LoVo (cell line): ENCODE results near the gene PCBP3.
"Not testable (repeated sequence)": the region's sequence is repeated elsewhere in the genome, so short reads cannot be mapped to it uniquely, and the experiment has no call there.

Source experiments
- DNase-seq: peaks from one replicate; pipeline ENCODE4 v3.0.0-alpha.2; 2016; ENCODE audit warnings: low spot score

The PCBP3 gene

DNA sequence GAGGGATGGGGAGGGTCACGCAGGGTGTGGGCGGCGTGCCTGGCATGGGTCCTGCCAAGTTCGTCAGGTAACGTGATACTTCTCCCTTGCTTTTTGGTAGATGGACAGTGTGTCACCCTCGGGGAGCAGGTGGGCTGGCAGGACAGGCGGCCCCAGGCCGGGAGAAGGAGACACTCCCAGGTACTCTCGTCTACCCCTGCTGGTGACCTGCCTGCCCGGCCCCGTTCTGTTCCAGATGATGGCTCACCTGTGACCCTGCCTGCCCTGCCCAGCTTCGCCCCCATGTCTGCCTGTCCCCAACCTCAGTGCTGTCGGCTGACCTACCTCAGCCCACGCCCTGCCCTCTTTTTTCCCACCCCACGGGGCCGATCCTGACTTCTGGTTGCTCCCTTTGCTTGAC, 144.7 kb downstream of the PCBP3 start:
- no peak for DNase-seq

DNA sequence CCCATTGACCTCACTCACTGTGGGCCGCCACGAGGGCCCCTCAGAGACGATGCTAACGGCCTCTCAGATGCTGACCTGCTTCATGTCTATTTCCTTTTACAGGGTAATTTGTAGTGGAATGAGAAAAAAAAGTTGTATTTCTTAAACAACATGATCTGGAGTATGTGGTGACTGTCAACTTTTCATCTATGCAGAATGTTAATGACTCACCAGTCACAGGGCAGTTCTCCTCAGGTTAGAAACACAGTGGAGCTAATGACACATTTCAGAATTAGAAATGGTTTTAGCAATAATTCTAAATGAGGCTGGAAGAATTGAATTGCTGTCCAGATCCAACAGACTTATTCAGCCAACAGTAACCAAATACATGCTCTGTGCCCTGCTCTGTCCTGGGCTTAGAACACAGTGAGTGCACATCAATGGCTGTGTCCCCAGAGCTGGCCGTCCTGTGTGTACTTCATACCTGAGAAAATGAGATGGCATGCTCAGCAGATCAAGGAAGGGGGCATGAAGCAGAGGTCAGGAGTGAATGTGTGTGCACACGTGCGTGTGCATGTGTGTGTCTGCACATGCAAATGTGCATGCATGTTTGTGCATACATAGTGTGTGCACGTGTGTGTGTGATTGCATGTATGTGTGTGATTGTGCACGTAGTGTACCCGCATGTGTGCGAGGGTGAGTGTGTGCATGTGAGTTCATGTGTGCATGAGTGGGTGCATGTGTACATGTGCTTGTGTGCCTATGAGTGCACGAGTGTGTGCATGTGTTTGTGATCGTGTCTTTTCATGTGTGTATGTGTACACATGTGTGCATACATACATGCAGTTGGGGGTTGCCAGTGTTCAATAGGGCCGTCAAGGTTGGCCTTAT, 145.3 kb downstream of the PCBP3 start:
- no peak for DNase-seq

DNA sequence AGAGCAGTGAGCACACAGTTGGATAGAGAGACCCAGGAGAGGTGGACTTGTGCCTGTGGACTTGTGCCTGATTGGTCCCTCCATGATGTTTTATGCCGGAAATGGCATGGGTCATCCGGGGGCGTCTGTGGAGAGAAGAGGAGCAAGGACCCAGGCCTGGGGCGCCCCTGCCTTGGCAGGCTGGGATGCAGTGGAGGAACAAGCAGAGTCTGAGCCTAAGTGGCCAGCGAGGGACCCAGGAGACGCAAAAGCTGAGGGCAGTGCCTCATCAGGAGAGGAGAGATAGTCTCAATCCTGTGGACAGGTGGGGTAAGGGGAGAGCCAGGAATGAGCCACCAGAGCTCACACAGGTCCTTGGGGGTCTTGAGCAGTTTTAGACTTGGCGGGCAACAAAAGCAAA, 146.9 kb downstream of the PCBP3 start:
- no peak for DNase-seq

DNA sequence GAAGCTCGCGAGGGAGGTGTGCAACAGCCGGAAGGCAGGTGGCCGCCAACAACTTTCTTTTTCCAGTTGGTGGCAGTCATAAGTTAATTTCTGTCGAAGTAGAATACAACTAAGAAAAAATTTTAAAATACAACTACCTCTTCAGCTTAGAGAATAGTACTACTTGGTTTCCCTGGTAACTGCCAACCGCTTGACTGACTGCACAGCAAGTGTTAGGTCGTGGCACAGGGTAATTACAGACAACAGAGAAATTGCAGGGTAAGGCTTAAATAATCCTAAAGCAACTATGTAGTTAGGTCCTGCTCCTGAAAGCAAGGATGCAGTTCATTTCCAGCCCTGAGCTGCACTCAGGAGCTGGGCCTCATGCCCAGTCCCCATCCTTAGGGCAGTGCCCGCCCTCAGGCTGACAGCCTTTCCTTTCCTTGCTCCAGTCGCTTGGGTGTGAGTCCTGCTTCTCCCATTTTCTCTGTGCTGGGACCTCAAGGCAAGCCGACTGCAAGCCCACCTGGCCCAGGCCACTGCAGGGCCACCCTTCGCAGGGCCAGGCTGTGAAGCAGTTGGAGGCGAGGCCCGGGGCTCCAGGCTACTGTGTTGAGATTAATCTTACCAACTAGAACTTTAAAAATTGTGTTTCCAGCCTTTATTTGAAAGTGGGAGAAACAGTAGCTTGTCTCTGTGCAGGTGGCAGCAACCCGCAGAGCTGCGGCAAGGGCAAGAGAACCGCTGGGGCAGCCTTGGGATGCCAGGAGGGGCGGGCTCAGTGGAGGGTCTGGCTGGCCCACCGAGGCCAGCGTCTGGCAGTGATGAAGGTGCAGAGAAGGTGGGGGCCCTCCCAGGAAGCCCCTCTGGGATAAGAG, 148.3 kb downstream of the PCBP3 start:
- DNase-seq = no peak

DNA sequence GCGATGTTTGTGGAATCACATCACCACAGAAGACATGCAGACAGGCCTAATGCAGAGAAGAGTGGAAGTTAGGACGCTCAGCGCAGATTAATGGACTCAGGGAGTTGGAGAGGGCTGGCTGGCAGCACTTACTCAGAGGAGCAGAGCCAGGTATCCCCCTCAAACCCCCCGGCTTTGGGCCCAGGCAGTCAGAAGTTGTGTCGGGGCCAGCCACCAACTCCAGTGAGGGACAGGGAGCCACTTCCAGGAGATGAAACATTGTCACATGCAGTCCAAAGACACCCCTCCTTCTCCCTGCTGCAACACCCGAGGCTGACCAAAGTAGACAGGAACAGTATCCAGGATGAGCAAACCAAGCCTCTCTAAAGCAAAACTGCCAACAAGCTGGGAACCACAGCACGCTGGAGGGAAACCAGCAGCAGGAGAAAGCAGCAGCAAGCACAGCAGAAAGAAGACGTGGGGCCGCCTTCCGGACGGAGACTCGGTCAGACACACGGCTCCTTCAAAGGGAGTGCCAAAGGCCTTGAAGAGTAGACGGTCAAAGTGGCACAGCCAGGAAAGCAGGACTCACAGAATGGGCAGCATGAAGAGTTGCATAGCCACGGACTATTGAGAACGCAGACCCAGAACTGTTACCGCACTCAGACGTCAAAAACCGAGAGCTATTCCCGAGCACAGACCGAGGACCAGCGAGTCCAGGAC, 149.3 kb downstream of the PCBP3 start:
- no peak for DNase-seq

DNA sequence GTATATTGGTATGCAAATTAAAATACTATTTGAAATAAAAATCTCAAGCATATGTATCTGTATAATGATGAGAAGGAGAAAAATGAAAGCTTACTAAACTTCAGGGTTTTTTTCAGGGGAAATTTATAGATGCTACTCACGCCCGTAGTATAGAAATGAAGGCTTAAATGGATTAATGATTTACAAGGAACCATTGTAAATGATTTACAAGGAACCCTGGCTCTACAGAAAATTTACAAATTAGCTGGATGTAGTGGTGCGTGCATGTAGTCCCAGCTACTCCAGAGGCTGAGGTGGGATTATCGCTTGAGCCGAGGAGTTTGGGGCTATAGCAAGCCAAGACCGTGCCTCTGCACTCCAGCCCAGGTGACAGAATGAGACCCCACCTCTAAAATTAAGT, 150.5 kb downstream of the PCBP3 start:
- peak; percentile 17 for DNase-seq

DNA sequence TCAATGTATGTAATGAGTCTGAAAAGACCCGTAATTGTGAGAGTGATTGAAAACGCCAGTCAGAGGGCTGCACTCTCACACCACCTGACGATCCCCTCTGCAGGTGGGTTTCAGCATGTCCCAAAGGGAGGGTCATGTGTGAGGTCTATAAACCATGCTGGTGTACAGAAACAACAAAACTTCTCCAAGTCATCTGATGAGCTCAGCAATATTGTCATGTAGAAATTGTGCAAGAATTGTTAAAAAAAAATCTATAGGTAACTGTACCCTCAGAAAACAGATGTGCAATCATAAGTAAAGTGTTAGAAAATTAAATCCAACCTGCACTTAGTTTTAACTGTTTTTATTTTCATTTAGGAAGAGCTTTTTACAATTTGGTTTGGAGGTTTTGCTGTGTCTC, 152.5 kb downstream of the PCBP3 start:
- no peak for DNase-seq

DNA sequence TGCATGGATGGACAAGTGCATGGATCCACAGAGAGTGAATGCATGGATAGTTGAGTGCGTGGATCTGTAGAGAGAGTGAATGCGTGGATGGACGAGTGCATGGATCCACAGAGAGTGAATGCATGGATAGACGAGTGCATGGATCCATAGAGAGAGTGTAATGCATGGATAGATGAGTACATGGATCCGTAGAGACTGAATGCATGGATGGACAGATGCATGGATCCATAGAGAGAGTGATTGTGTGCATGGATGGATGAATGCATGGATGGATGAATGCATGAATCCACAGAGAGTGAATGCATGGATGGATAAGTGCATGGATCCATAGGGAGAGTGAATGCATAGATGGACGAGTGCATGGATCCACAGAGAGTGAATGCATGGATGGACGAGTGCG, 153.8 kb downstream of the PCBP3 start:
- DNase-seq = no peak

DNA sequence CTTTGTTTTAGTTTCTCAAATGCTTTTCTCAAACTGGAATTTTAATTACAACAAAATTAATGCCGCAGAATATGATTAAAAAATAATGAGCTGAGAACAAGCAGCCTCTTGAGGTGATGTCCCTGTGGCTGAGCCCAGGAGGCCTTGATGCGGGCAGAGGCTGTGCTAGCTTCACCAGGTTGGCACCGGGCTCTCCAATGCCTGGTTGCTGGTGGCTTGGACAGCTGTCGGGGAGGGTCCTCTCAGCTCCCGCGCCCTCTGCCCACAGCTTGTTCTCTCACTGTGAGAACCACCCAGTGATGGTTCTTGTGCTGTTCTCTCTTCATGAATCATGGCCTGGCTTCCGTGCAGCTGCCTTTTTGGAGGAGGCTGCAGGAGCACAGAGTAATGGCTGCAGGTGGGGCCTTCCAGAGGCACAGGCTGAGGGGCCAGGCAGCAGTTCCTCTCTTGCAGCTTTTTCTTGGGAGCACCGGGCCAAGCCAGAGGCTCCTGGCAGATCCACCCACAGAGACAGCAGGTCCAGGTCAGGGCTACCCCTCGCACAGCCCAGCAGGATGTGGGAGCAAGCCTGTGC, 156.3 kb downstream of the PCBP3 start:
- DNase-seq = no peak

DNA sequence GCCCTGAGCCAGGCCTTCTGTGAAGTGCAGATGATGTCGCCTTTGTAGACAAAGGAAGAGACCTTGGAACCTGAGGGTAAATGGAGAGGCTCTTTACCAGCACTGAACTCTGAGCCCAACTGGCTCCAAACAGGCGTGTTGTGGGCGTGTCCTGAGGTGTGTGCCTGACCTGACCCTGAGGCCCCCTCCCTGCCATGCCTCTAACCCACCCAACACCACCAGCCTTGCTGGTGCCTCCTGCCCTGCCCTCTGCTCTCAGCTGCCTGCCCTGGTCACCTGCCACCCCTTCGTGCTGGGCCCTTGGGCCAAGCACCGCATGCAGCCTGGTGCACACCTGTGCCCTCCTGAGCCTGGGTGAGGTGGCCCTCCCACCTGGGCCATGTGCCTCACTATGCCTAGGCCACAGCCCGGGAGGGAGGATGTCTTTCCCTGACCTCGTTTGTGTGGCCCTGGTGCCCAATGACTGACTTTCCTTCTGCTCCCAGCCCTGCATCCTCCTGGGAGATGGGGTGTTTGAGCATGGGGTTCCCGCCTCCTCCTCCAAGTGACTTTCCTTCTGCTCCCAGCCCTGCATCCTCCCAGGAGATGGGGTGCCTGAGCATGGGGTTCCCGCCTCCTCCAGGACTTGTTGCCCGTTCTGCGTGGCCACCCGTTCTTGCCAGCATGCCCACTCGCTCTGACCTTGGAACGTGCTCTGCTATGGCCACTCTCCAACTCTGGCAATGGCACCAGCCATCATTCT, 157.0 kb downstream of the PCBP3 start:
- no peak for DNase-seq

DNA sequence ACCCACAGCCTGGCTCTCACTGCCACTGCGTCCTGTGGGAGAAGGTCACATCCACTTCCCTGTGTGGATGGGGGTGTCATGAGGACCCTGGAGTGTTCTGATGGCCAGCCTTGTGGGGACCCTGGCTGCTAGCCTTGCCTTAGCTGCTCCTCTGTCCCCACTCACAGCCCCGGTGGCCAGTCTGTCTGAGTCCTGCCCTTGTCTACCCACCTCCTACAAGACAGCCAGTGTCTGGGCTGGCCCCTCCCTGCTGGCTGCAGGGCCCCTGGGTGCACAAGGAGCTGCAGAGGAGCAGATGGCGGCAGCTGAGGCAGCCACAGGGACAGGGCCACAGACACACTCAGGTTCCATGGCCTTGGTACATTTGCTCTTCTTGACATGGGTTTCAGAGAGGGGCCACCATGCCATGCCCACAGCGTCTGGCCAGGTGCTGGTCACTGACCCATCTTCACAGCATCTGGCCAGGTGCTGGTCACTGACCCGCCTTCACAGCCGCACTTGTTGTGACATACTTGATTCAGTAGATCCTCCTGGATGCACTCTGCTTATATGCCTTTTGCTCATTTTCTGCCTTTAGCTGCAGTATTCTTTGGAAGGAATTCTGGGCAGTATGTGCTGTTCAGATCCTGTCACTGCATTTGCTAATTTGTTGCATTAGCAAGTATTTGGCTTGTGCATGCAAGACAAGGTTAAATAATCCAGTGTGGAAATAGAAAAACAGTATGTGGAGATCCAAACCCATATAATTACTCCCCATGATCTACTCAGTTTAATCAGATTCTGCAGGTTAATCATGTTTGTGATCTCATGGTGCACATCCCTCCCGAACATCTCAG, 157.8 kb downstream of the PCBP3 start:
- no peak for DNase-seq

DNA sequence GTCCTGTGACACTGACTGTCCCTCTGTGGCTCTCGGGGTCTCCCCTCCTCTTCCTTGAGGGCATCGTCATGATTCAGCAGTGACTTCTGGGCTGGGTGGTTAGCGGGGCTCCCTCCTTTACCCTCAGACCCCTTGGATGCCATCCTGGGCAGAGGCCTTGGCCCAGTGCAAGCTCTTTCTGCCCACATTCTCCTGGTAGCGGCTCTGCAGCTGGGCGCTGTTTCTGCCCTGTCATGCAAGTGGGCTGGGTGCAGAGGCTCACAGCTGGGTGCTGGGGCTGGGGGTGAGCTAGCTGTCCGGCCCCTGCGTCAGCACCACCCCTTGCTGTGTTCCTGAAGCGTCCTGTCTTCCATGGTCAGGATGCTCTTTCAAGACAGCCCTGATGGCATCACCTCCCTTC, 158.5 kb downstream of the PCBP3 start:
- no peak for DNase-seq

DNA sequence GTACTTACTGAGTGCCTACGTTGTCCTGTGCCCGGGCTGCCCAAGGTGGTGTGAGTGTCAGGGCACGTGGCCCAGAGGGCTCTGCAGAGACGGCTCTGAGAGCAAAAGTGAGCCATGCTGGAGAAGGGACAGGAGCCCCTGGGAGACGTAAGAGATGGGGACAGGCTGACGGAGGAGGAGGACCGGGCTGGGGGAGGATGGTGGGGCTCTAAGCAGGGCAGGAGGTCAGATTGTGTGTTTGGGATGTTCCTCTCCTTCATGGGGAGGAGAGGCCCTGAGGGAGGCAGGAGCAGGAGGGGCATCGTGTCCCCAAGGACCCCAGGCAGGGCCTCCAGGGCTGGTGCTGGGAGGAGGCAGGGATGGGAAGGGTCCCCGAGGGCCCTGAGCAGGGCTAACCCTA, 158.9 kb downstream of the PCBP3 start:
- DNase-seq = no peak

DNA sequence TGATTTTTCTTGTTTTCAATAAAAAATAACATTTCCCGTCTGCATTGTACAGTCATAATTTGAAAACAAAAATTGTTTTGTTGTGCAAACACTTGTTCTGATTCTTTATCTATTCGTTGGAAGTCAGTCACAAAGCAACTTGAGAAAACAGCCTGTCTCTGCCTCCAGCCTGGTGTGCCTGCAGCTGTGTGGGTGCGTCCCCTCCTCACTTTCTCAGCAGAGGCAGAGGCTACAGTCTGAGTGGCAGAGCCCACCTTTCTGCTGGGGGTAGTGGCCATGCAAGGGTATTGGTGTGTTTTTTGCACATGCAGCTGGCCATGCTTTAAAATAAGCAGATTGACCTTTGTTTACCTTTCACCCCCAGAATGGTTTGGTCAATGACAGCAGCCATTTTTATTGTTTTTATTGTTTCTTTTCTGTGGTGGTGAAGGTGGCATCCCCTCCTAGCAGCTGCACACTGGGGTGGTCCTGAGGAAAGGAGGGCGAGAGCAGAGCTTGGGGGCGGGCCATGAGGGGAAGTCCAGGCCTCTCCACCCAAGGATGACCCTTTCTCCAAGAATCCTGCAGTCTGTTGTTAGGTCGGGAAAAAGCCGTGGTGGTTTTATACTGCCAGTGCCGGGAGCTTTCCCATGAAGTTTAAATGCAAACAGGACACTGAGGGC, 159.6 kb downstream of the PCBP3 start:
- DNase-seq = no peak

DNA sequence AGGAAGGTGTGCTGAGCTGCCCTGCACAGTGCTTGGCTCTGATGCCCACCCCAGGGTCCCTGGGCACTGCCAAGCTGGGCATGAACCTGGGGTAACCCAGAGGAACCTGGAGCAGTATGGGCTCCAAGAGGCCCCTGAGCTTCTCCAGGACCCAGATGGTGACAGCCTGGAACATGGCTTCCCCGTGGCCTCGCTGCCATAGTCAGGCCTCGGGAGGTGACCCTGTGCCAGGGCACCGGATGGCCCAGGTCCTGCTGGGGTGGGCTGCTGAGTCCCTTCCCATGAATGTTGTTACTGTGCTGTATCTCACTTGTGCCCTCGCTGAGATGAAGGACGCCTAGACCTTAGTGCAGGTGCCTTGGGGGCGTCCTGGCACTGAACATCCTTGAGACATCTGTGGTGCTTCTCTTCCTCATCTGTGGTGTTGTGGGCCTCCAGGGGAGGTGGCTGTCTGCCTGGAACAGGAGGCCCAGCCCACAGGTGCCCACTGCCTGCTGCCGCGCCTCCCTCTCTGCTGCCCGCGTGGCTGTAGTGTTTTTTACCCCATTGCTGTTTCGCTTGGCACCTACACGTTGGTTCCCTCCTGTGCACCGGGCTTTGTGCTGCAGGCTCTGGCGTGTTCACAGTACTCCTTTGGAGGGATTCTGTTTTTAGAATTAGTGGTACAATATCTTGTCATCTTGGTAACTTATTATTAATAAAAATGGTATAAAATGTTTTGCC, 160.3 kb downstream of the PCBP3 start:
- DNase-seq = no peak

DNA sequence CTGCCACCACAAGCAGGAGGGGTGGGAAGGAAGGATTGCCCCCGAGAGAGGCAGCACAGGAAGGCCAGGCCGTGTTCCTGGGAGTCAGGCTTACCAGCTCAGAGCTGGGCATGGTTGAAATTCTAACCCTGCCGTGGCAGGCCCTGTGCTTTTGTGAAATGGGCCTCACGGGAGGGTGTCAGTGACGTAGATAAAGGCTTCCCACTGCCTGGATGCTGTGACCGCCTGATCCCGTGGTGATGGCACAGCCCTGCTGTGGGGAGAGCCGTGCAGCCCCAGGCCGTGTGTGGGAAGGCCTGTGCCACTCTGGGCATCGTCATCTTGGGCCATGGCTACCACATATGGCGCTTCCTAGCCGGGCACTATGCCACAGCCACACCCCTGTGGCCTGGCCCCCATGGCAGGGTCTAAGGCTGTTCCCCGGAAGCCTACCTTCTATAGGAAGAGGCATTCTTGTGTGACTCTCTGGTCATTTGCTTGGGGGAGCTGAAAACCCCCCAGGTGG, 161.3 kb downstream of the PCBP3 start:
- DNase-seq = no peak

DNA sequence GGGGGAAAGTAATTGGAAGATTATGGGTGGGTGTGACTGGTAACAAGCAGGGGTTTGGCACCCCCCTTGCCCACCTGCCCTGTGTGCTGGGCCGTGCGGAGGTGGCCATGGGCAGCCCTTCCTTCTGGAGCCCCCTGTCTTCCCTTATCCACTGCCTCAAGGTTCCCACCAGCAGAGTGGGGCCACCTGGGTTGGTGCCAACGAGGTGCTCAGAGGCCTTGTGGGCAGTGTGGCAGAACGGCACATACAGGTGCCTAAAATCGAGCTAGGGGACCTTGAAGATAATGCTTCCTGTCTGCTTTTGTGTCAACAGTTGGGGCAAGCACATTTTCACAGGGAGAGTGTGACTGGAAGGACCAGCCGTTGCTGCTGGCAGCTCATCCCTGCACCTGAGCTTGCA, 161.8 kb downstream of the PCBP3 start:
- DNase-seq = no peak

DNA sequence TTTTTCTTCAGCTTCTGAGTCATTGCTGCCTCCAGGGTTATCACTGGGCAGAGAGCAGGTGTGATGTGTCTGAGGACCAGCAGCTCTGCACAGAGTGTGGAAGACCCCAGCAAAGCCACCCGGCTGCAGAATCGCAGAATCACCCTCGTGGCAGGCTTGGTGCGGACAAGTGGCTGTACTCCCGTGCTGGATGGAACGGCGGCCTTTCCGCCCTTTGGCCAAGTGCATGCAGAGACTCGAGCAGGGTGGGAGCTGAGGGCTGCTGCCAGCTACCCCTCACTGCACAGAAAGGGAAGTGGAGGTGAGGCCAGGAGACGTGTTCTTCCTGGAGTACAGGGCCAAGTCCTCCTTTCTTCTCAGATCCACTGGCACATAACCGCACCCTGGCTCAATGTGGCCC, 162.5 kb downstream of the PCBP3 start:
- DNase-seq = no peak

DNA sequence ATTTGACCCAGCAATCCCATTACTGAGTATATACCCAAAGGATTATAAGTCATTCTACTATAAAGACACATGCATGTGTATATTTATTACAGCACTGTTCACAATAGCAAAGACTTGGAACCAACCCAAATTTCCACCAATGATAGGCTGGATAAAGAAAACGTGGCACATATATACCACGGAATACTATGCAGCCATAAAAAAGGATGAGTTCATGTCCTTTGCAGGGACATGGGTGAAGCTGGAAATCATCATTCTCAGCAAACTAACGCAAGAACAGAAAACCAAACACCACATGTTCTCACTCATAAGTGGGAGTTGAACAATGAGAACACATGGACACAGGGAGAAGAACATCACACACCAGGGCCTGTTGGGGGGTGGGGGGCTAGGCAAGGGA, 165.1 kb downstream of the PCBP3 start:
- DNase-seq = not testable (repeated sequence)
